HepG2 (cell line): ENCODE measurements around the gene SAMD14. TPM values are rescaled to one million over a fixed set of nuclear protein-coding genes. Genes with fewer than 3 reads are reported as not detected.

Source experiments
- HMGXB3 ChIP-seq: sonication (generic); formaldehyde crosslinking; IDR thresholded peaks from 2 replicates; pipeline ENCODE4 v1.4.0; 2020; ENCODE audit warnings: missing genetic modification reagents, borderline replicate concordance
- HOMEZ ChIP-seq: IDR thresholded peaks from 2 replicates; pipeline ENCODE4 v1.6.1; 2016; ENCODE audit warnings: low read depth
- HOXD1 ChIP-seq: sonication (generic); formaldehyde crosslinking; IDR thresholded peaks from 2 replicates; pipeline ENCODE4 v1.5.0; 2020; ENCODE audit warnings: missing genetic modification reagents
- PBX2 ChIP-seq: IDR thresholded peaks from 2 replicates; pipeline ENCODE4 v1.6.1; 2016; ENCODE audit warnings: control low read depth
- SATB2 ChIP-seq: sonication (generic); formaldehyde crosslinking; IDR thresholded peaks from 2 replicates; pipeline ENCODE4 v1.5.0; 2020; ENCODE audit warnings: missing genetic modification reagents
- SMAD1 ChIP-seq: sonication (generic); formaldehyde crosslinking; IDR thresholded peaks from 2 replicates; pipeline ENCODE4 v1.4.0; 2020; ENCODE audit warnings: missing genetic modification reagents, low read depth, mild to moderate bottlenecking, borderline replicate concordance
- SP140L ChIP-seq: sonication (generic); formaldehyde crosslinking; IDR thresholded peaks from 2 replicates; pipeline ENCODE4 v1.4.0; 2020; ENCODE audit warnings: missing genetic modification reagents, borderline replicate concordance
- ZNF318 ChIP-seq: sonication (generic); formaldehyde crosslinking; IDR thresholded peaks from 2 replicates; pipeline ENCODE4 v1.4.0; 2020; ENCODE audit warnings: mild to moderate bottlenecking, missing genetic modification reagents
- polyA plus RNA-seq, 8 experiments: library from polyadenylated mRNA; depleted of rRNA in 3 of 8; stranded (reverse) in 7 of 8; unstranded in 1 of 8; fragments of >200 nt; fragmentation: Illumina TruSeq in 4 of 8; extraction: Trizol in 4 of 8; gene quantifications; 2 replicates each; pipeline versions ENCODE4 v1.2.1 to v1.2.3, GENCODE V29; 2011 to 2016; ENCODE audit warnings: low read depth in 4 of 8, missing spikeins in 1 of 8, mixed read lengths in 1 of 8; ENCODE audit not compliant: insufficient read depth in 1 of 8
- total RNA-seq, 5 experiments: library from RNA; depleted of rRNA; stranded (reverse); fragments of >200 nt; fragmentation: Illumina TruSeq; extraction: Trizol; gene quantifications; 2 replicates each; pipeline ENCODE4 v1.2.3, GENCODE V29; 2016; ENCODE audit warnings: low read depth in 1 of 5
- TF ChIP-seq, protein P1 (sequence below): sonication (generic); formaldehyde crosslinking; IDR thresholded peaks from 2 replicates; pipeline ENCODE4 v1.8.0; 2022; ENCODE audit warnings: missing genetic modification reagents, mild to moderate bottlenecking, moderate library complexity, borderline replicate concordance

The SAMD14 gene
- total and polyA plus RNA-seq, 2 of the 13 experiments (the other 11 are each of a cell fraction or from before 2014, with no cell fraction given), result 0.07 to 0.22 TPM

GRCh38 chr17:50139950-50140885, 10.3 kb upstream of the SAMD14 start (continued):
- TF ChIP-seq, protein P1, sequence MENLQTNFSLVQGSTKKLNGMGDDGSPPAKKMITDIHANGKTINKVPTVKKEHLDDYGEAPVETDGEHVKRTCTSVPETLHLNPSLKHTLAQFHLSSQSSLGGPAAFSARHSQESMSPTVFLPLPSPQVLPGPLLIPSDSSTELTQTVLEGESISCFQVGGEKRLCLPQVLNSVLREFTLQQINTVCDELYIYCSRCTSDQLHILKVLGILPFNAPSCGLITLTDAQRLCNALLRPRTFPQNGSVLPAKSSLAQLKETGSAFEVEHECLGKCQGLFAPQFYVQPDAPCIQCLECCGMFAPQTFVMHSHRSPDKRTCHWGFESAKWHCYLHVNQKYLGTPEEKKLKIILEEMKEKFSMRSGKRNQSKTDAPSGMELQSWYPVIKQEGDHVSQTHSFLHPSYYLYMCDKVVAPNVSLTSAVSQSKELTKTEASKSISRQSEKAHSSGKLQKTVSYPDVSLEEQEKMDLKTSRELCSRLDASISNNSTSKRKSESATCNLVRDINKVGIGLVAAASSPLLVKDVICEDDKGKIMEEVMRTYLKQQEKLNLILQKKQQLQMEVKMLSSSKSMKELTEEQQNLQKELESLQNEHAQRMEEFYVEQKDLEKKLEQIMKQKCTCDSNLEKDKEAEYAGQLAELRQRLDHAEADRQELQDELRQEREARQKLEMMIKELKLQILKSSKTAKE (CRISPR knock-in tag), result no peak
- TF ChIP-seq HMGXB3 (no peak), HOXD1 (CRISPR knock-in tag) (no peak), ZNF318 (CRISPR knock-in tag) (no peak), HOMEZ (CRISPR knock-in tag) (no peak), SP140L (no peak), SATB2 (CRISPR knock-in tag) (no peak), PBX2 (CRISPR knock-in tag) (no peak), SMAD1 (CRISPR knock-in tag) (no peak)
